H1 (cell line): Measurements from ENCODE around the gene ZNF473. TPM values are rescaled to one million over a fixed set of nuclear protein-coding genes. Genes with fewer than 3 reads are reported as not detected.

ENCODE experiments used
- CTCF ChIA-PET: fragments of 300-600 bp; sonication (Branson Sonifier 250); formaldehyde crosslinking; loops from one replicate; lab custom pipeline; 2021; ENCODE audit not compliant: partially characterized antibody; lab: Charles Lee
- POLR2A ChIA-PET: fragments of 300-600 bp; sonication (Branson Sonifier 250); formaldehyde crosslinking; loops from one replicate; lab custom pipeline; 2021; ENCODE audit warnings: inconsistent platforms; ENCODE audit not compliant: partially characterized antibody; lab: Charles Lee
- DNase-seq, 2 experiments: peaks; one replicate each; pipeline versions ENCODE4 v3.0.0 to v3.0.0-alpha.2; 2010 to 2022; ENCODE audit warnings: low spot score in 2 of 2, low read depth in 1 of 2, mixed read lengths in 1 of 2
- FAIRE-seq: peaks from 2 replicates; lab custom pipeline; 2011; peaks lifted over from hg19 to GRCh38; lab: Jason Lieb, UNC
- H2AFZ ChIP-seq: 2 replicates; pipeline ENCODE4 v1.8.1; 2012; ENCODE audit warnings: low read length, inconsistent platforms
- H2AK5ac ChIP-seq: 2 replicates; pipeline ENCODE4 v1.6.1; 2013; ENCODE audit warnings: low read depth, low read length
- H2BK120ac ChIP-seq: replicated peaks from 2 replicates; pipeline ENCODE3; 2013; ENCODE audit warnings: low read depth, low read length, inconsistent platforms
- H2BK12ac ChIP-seq: 2 replicates; pipeline ENCODE4 v1.6.1; 2013; ENCODE audit warnings: low read depth, low read length
- H2BK15ac ChIP-seq: 2 replicates; pipeline ENCODE4 v1.6.1; 2013; ENCODE audit warnings: low read length
- H2BK20ac ChIP-seq: 2 replicates; pipeline ENCODE4 v1.6.1; 2013; ENCODE audit warnings: low read length
- H2BK5ac ChIP-seq: 2 replicates; pipeline ENCODE4 v1.6.1; 2013; ENCODE audit warnings: low read depth, low read length
- H3K14ac ChIP-seq: 2 replicates; pipeline ENCODE4 v1.6.1; 2013; ENCODE audit warnings: inconsistent platforms; ENCODE audit not compliant: insufficient read length
- H3K18ac ChIP-seq: 2 replicates; pipeline ENCODE4 v1.6.1; 2013; ENCODE audit warnings: low read length; ENCODE audit errors: extremely low read depth
- H3K23ac ChIP-seq: 2 replicates; pipeline ENCODE4 v1.6.1; 2013; ENCODE audit warnings: inconsistent platforms; ENCODE audit not compliant: insufficient read length
- H3K23me2 ChIP-seq: 2 replicates; pipeline ENCODE4 v1.6.1; 2013; ENCODE audit warnings: low read depth, low read length
- H3K27ac ChIP-seq: 2 replicates; pipeline ENCODE4 v1.6.1; 2011; ENCODE audit warnings: low read depth, low read length, inconsistent platforms
- H3K27me3 ChIP-seq, 4 experiments: replicated peaks in 1 of 4; 1 replicate in 1 of 4; 2 replicates in 3 of 4; pipeline versions ENCODE4 v1.6.1 to v1.8.1; 2011 to 2013; ENCODE audit warnings: low read length in 3 of 4, mild to moderate bottlenecking in 3 of 4, inconsistent platforms in 2 of 4, mixed read lengths in 2 of 4, moderate library complexity in 1 of 4; ENCODE audit not compliant: control insufficient read depth in 3 of 4, insufficient read depth in 3 of 4; ENCODE audit errors: extremely low read depth in 1 of 4
- H3K36me3 ChIP-seq, 4 experiments: 2 replicates each; pipeline versions ENCODE4 v1.6.1 to v1.8.1; 2011 to 2013; ENCODE audit warnings: mild to moderate bottlenecking in 4 of 4, low read length in 3 of 4, moderate library complexity in 2 of 4, control low read depth in 1 of 4, inconsistent platforms in 1 of 4; ENCODE audit not compliant: insufficient read depth in 4 of 4, control insufficient read depth in 2 of 4
- H3K4ac ChIP-seq: replicated peaks from 2 replicates; pipeline ENCODE3; 2013; ENCODE audit warnings: low read length, low read depth, mixed read lengths, inconsistent platforms; ENCODE audit not compliant: insufficient read length
- H3K4me1 ChIP-seq, 4 experiments: replicated peaks in 1 of 4; 1 replicate in 1 of 4; 2 replicates in 3 of 4; pipeline versions ENCODE4 v1.6.1 to v1.8.1; 2011 to 2013; ENCODE audit warnings: low read length in 3 of 4, inconsistent platforms in 2 of 4, mixed read lengths in 1 of 4; ENCODE audit not compliant: insufficient read depth in 4 of 4, control insufficient read depth in 3 of 4
- H3K4me2 ChIP-seq, 2 experiments: 2 replicates each; pipeline versions ENCODE4 v1.6.1 to v1.8.1; 2011 to 2013; ENCODE audit warnings: low read depth in 2 of 2, low read length in 2 of 2, control low read depth in 1 of 2, inconsistent platforms in 1 of 2, mild to moderate bottlenecking in 1 of 2; ENCODE audit not compliant: insufficient read depth in 1 of 2
- H3K4me3 ChIP-seq, 4 experiments: fragments of 200-600, 300-600 bp in 1 of 4; sonication (generic), shearing (Covaris generic), sonication (Bioruptor Twin) in 1 of 4; 2 replicates each; pipeline versions ENCODE4 v1.5.1 to v1.8.1; 2011 to 2016; ENCODE audit warnings: low read length in 4 of 4, low read depth in 3 of 4, control low read depth in 2 of 4, inconsistent platforms in 2 of 4, mild to moderate bottlenecking in 2 of 4, mixed read lengths in 1 of 4, moderate library complexity in 1 of 4; ENCODE audit not compliant: insufficient read depth in 2 of 4; ENCODE audit errors: extremely low read depth in 1 of 4
- H3K56ac ChIP-seq: replicated peaks from 2 replicates; pipeline ENCODE3; 2013; ENCODE audit warnings: low read depth, mild to moderate bottlenecking, mixed read lengths, low read length, inconsistent platforms; ENCODE audit not compliant: insufficient read length
- H3K79me1 ChIP-seq: 2 replicates; pipeline ENCODE4 v1.6.1; 2013; ENCODE audit warnings: low read depth, low read length, control low read depth
- H3K79me2 ChIP-seq, 2 experiments: 2 replicates each; pipeline versions ENCODE4 v1.6.1 to v1.8.1; 2012 to 2013; ENCODE audit warnings: low read length in 2 of 2, mild to moderate bottlenecking in 2 of 2, inconsistent platforms in 1 of 2; ENCODE audit not compliant: insufficient read depth in 2 of 2, control insufficient read depth in 1 of 2
- H3K9ac ChIP-seq, 4 experiments: replicated peaks in 1 of 4; 1 replicate in 1 of 4; 2 replicates in 3 of 4; pipeline versions ENCODE4 v1.6.1 to v1.8.1; 2011 to 2013; ENCODE audit warnings: low read depth in 3 of 4, low read length in 3 of 4, control low read depth in 2 of 4, mild to moderate bottlenecking in 2 of 4, moderate library complexity in 2 of 4, inconsistent platforms in 1 of 4; ENCODE audit errors: extremely low read depth in 1 of 4
- H3K9me3 ChIP-seq, 2 experiments: 2 replicates each; pipeline versions ENCODE4 v1.6.1 to v1.8.1; 2012 to 2013; ENCODE audit warnings: mild to moderate bottlenecking in 2 of 2, moderate library complexity in 2 of 2, control low read depth in 1 of 2, inconsistent platforms in 1 of 2, low read depth in 1 of 2, low read length in 1 of 2, mixed read lengths in 1 of 2; ENCODE audit not compliant: insufficient read depth in 2 of 2
- H4K20me1 ChIP-seq, 2 experiments: replicated peaks in 1 of 2; 2 replicates each; pipeline versions ENCODE3 to v1.8.1; 2011 to 2013; ENCODE audit warnings: inconsistent platforms in 2 of 2, low read length in 2 of 2, mild to moderate bottlenecking in 1 of 2; ENCODE audit not compliant: insufficient read depth in 2 of 2, control insufficient read depth in 1 of 2
- H4K5ac ChIP-seq: 2 replicates; pipeline ENCODE4 v1.6.1; 2013; ENCODE audit warnings: low read length, low read depth, mixed read lengths, inconsistent platforms; ENCODE audit not compliant: insufficient read length
- H4K8ac ChIP-seq: 2 replicates; pipeline ENCODE4 v1.8.0; 2013; ENCODE audit warnings: mild to moderate bottlenecking, moderate library complexity, low read length, inconsistent platforms; ENCODE audit not compliant: insufficient read depth; ENCODE audit errors: extremely low read depth
- H4K91ac ChIP-seq: replicated peaks from 2 replicates; pipeline ENCODE3; 2013; ENCODE audit warnings: low read length, mixed read lengths, inconsistent platforms; ENCODE audit not compliant: insufficient read length
- SIX5 ChIP-seq: IDR thresholded peaks from 2 replicates; pipeline ENCODE4 v1.6.1; 2011; ENCODE audit warnings: mild to moderate bottlenecking, low read depth, low read length
- WGBS, 2 experiments: shearing (Covaris generic) in 1 of 2; methylation state at CpG; one replicate each; pipeline versions ENCODE4 v1.1.6 to v1.1.7; 2013 to 2015; ENCODE audit warnings: low lambda C conversion rate in 2 of 2, mixed read lengths in 2 of 2, inconsistent platforms in 1 of 2, low coverage in 1 of 2, missing lambda C conversion rate in 1 of 2; ENCODE audit not compliant: insufficient replicate concordance in 2 of 2, insufficient coverage in 1 of 2, insufficient read length in 1 of 2; ENCODE audit errors: extremely low coverage in 1 of 2, missing lambda C conversion rate in 1 of 2; 5-methylcytosine and 5-hydroxymethylcytosine counted together
- polyA plus RNA-seq, 7 experiments: library from polyadenylated mRNA; depleted of rRNA in 3 of 7; stranded (reverse) in 5 of 7; unstranded in 2 of 7; fragments of >200 nt in 5 of 7; fragments of 200-250 nt in 2 of 7; gene quantifications; 1 replicate in 5 of 7; 2 replicates in 1 of 7; 4 replicates in 1 of 7; pipeline versions ENCODE4 v1.2.1 to v1.2.3, GENCODE V29; 2011 to 2013; ENCODE audit warnings: missing spikeins in 2 of 7, mixed read lengths in 2 of 7
- total RNA-seq: library from RNA; stranded (reverse); fragmentation: NEBNext Ultra II Directional; extraction: Animal tissue kit (Norgen Biotek cat#: 25700); gene quantifications from 2 replicates; pipeline ENCODE4 v1.2.1, GENCODE V29; 2021

The ZNF473 gene
- total and polyA plus RNA-seq, 2 of the 8 experiments (the other 6 are each of a cell fraction or from before 2014, with no cell fraction given): 5.2 to 11.7 TPM

- peaks cover 7% of the 10 kb centered on the region; the same call in 1 of the 2 replicates for H3K23me2 ChIP-seq
These were observed 1.1 kb upstream of the ZNF473 start for GRCh38 chr19:50024719-50025021.

More at GRCh38 chr19:50024719-50025021, 1.1 kb upstream of the ZNF473 start:
- H4K91ac ChIP-seq: no peak overlapping the region
- H3K23ac ChIP-seq: no peak overlapping the region
- H3K4me2 ChIP-seq: peak overlapping the region; percentile 73 to 81
- peak overlapping the region; percentile 53; the same call in 1 of the 2 replicates for H2BK5ac ChIP-seq
- peaks cover 2 to 4% of the 10 kb centered on the region in 2 experiments for H4K20me1 ChIP-seq
- H4K8ac ChIP-seq: no peak overlapping the region
- H3K4me3 ChIP-seq: peak overlapping the region; percentile 73 to 92 (median 82)
- no peak overlapping the region for H3K18ac ChIP-seq
- CTCF ChIA-PET: interaction anchor here (0.9 kb wide), 1 partner anchor 14 kb away, joined by 3 read pairs; no protein-coding TSS in a partner anchor
- peak overlapping the region; percentile 66; the same call in 1 of the 2 replicates for H2AFZ ChIP-seq
- POLR2A ChIA-PET: interaction anchor here (1.3 to 1.7 kb wide), 5 partner anchors 12 to 103 kb away, joined by 3 to 15 read pairs (median 3); partner anchors contain the start of genes ATF5 and NUP62
- H3K27ac ChIP-seq: 0 out of 2 replicates have a peak overlapping the region, but pooled peaks have one; percentile 71
- H3K4me1 ChIP-seq: peaks cover 0 to 6% (median 0%) of the 10 kb centered on the region in 4 experiments; a peak in 3 of 7 replicates
- H2BK15ac ChIP-seq: no peak overlapping the region
- WGBS, 2 experiments: 5% methylated on average over 10 of the region's 10 CpGs; no CpG with 5 or more reads in 1 of the 2 experiments
- no peak overlapping the region for H2BK120ac ChIP-seq
- no peaks in the 10 kb centered on the region for H3K27me3 ChIP-seq
- no peaks in the 10 kb centered on the region; the same call in 1 of the 2 replicates for H3K79me1 ChIP-seq
- peak overlapping the region in 3 of 4 experiments; percentile 47 to 82 (median 76); a peak in 6 of 7 replicates for H3K9ac ChIP-seq
- H2BK20ac ChIP-seq: no peak overlapping the region
- no peak overlapping the region for H2BK12ac ChIP-seq
- H3K14ac ChIP-seq: no peak overlapping the region
- no peak overlapping the region for H3K4ac ChIP-seq
- H3K79me2 ChIP-seq: peaks cover 3 to 31% of the 10 kb centered on the region in 2 experiments; a peak in 3 of 4 replicates
- H4K5ac ChIP-seq: no peak overlapping the region
- peaks cover 0 to 2% (median 0%) of the 10 kb centered on the region in 4 experiments; a peak in 2 of 8 replicates for H3K36me3 ChIP-seq
- H2AK5ac ChIP-seq: no peak overlapping the region
- no peak for TF ChIP-seq SIX5
- TF ChIP-seq, all 59 proteins: peak for 0
- FAIRE-seq: no peak
- Histone ChIP-seq H3K56ac (no peak overlapping the region), H3K9me3 (no peaks in the 10 kb centered on the region)
- DNase-seq: no peak
